ENCODE data around the gene KIZ. TPM values are rescaled to one million over a fixed set of nuclear protein-coding genes. Genes with fewer than 3 reads are reported as not detected.

KIZ gene
- total RNA-seq, 1 experiment from 2014 or later = 43.6 TPM

- Mint-ChIP-seq H3K4me1 (peaks cover 55% of the 10 kb centered on the region), H3K4me3 (peak overlapping the region; percentile 87), H3K27ac (peak overlapping the region; percentile 95), H3K27me3 (ENCODE audit: low read depth) (peaks cover 94% of the 10 kb centered on the region), H3K36me3 (no peaks in the 10 kb centered on the region), H3K9me3 (no peaks in the 10 kb centered on the region)
- DNase-seq (ENCODE audit: low spot score) = peak; percentile 69
- ChIA-PET CTCF (interaction anchor here (0.6 to 3.8 kb wide), 20 partner anchors 11 to 991 kb away, joined by 3 to 31 read pairs (median 4); partner anchors contain the start of gene KIZ), POLR2A (interaction anchor here (0.7 to 1.7 kb wide), 7 partner anchors 25 to 414 kb away, joined by 3 to 9 read pairs (median 3); partner anchors contain the start of gene KIZ)
- peak; percentile 6 for ATAC-seq
- TF ChIP-seq ZNF396 (CRISPR knock-in tag; IDR thresholded peaks at IDR 0.05; ENCODE audit: borderline replicate concordance) (no peak), NFATC4 (CRISPR knock-in tag; IDR thresholded peaks at IDR 0.05) (no peak), GTF2I (CRISPR knock-in tag; conservative IDR thresholded peaks at IDR 0.05) (no peak), ZNF219 (CRISPR knock-in tag; IDR thresholded peaks at IDR 0.05; ENCODE audit: borderline replicate concordance) (0 out of 2 replicates have a peak, but pooled peaks have one; percentile 27), MYBL2 (CRISPR knock-in tag; IDR thresholded peaks at IDR 0.05) (0 out of 2 replicates have a peak, but pooled peaks have one; percentile 20), E2F5 (CRISPR knock-in tag; IDR thresholded peaks at IDR 0.05) (peak; percentile 27; the same call in 1 of the 2 replicates), ZNF232 (CRISPR knock-in tag; IDR thresholded peaks at IDR 0.05) (0 out of 2 replicates have a peak, but pooled peaks have one; percentile 20), ETV6 (CRISPR knock-in tag; IDR thresholded peaks at IDR 0.05) (peak; percentile 67), TEAD1 (CRISPR knock-in tag; IDR thresholded peaks at IDR 0.05) (peak; percentile 58; the same call in 1 of the 2 replicates), TP53 (CRISPR knock-in tag; IDR thresholded peaks at IDR 0.05) (no peak), FOXK1 (CRISPR knock-in tag; IDR thresholded peaks at IDR 0.05) (no peak), FOXJ3 (CRISPR knock-in tag; IDR thresholded peaks at IDR 0.05; ENCODE audit: borderline replicate concordance) (no peak)
- TF ChIP-seq, protein P1, sequence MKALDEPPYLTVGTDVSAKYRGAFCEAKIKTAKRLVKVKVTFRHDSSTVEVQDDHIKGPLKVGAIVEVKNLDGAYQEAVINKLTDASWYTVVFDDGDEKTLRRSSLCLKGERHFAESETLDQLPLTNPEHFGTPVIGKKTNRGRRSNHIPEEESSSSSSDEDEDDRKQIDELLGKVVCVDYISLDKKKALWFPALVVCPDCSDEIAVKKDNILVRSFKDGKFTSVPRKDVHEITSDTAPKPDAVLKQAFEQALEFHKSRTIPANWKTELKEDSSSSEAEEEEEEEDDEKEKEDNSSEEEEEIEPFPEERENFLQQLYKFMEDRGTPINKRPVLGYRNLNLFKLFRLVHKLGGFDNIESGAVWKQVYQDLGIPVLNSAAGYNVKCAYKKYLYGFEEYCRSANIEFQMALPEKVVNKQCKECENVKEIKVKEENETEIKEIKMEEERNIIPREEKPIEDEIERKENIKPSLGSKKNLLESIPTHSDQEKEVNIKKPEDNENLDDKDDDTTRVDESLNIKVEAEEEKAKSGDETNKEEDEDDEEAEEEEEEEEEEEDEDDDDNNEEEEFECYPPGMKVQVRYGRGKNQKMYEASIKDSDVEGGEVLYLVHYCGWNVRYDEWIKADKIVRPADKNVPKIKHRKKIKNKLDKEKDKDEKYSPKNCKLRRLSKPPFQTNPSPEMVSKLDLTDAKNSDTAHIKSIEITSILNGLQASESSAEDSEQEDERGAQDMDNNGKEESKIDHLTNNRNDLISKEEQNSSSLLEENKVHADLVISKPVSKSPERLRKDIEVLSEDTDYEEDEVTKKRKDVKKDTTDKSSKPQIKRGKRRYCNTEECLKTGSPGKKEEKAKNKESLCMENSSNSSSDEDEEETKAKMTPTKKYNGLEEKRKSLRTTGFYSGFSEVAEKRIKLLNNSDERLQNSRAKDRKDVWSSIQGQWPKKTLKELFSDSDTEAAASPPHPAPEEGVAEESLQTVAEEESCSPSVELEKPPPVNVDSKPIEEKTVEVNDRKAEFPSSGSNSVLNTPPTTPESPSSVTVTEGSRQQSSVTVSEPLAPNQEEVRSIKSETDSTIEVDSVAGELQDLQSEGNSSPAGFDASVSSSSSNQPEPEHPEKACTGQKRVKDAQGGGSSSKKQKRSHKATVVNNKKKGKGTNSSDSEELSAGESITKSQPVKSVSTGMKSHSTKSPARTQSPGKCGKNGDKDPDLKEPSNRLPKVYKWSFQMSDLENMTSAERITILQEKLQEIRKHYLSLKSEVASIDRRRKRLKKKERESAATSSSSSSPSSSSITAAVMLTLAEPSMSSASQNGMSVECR (CRISPR knock-in tag; IDR thresholded peaks at IDR 0.05; ENCODE audit: borderline replicate concordance) = peak; percentile 85; the same call in 1 of the 2 replicates
- TF ChIP-seq, protein P2, sequence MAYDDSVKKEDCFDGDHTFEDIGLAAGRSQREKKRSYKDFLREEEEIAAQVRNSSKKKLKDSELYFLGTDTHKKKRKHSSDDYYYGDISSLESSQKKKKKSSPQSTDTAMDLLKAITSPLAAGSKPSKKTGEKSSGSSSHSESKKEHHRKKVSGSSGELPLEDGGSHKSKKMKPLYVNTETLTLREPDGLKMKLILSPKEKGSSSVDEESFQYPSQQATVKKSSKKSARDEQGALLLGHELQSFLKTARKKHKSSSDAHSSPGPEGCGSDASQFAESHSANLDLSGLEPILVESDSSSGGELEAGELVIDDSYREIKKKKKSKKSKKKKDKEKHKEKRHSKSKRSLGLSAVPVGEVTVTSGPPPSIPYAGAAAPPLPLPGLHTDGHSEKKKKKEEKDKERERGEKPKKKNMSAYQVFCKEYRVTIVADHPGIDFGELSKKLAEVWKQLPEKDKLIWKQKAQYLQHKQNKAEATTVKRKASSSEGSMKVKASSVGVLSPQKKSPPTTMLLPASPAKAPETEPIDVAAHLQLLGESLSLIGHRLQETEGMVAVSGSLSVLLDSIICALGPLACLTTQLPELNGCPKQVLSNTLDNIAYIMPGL (CRISPR knock-in tag; IDR thresholded peaks at IDR 0.05) = 0 out of 2 replicates have a peak, but pooled peaks have one; percentile 40
- TF ChIP-seq, protein P3, sequence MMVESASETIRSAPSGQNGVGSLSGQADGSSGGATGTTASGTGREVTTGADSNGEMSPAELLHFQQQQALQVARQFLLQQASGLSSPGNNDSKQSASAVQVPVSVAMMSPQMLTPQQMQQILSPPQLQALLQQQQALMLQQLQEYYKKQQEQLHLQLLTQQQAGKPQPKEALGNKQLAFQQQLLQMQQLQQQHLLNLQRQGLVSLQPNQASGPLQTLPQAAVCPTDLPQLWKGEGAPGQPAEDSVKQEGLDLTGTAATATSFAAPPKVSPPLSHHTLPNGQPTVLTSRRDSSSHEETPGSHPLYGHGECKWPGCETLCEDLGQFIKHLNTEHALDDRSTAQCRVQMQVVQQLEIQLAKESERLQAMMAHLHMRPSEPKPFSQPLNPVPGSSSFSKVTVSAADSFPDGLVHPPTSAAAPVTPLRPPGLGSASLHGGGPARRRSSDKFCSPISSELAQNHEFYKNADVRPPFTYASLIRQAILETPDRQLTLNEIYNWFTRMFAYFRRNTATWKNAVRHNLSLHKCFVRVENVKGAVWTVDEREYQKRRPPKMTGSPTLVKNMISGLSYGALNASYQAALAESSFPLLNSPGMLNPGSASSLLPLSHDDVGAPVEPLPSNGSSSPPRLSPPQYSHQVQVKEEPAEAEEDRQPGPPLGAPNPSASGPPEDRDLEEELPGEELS (CRISPR knock-in tag; IDR thresholded peaks at IDR 0.05) = peak; percentile 86
- TF ChIP-seq, protein P4, sequence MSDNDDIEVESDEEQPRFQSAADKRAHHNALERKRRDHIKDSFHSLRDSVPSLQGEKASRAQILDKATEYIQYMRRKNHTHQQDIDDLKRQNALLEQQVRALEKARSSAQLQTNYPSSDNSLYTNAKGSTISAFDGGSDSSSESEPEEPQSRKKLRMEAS (CRISPR knock-in tag; IDR thresholded peaks at IDR 0.05) = 0 out of 2 replicates have a peak, but pooled peaks have one; percentile 26
Measured at GRCh38 chr20:21100578-21101452, 25.1 kb upstream of the KIZ start.
